CD4-positive, alpha-beta T cell treated with Interleukin-15 for 1 hour (primary cell): ENCODE data around the gene STRIP1.

Source experiments
- DNase-seq: peaks from one replicate; pipeline ENCODE4 v3.0.0-alpha.2; 2020

Gene STRIP1, protein sequence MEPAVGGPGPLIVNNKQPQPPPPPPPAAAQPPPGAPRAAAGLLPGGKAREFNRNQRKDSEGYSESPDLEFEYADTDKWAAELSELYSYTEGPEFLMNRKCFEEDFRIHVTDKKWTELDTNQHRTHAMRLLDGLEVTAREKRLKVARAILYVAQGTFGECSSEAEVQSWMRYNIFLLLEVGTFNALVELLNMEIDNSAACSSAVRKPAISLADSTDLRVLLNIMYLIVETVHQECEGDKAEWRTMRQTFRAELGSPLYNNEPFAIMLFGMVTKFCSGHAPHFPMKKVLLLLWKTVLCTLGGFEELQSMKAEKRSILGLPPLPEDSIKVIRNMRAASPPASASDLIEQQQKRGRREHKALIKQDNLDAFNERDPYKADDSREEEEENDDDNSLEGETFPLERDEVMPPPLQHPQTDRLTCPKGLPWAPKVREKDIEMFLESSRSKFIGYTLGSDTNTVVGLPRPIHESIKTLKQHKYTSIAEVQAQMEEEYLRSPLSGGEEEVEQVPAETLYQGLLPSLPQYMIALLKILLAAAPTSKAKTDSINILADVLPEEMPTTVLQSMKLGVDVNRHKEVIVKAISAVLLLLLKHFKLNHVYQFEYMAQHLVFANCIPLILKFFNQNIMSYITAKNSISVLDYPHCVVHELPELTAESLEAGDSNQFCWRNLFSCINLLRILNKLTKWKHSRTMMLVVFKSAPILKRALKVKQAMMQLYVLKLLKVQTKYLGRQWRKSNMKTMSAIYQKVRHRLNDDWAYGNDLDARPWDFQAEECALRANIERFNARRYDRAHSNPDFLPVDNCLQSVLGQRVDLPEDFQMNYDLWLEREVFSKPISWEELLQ

DNA sequence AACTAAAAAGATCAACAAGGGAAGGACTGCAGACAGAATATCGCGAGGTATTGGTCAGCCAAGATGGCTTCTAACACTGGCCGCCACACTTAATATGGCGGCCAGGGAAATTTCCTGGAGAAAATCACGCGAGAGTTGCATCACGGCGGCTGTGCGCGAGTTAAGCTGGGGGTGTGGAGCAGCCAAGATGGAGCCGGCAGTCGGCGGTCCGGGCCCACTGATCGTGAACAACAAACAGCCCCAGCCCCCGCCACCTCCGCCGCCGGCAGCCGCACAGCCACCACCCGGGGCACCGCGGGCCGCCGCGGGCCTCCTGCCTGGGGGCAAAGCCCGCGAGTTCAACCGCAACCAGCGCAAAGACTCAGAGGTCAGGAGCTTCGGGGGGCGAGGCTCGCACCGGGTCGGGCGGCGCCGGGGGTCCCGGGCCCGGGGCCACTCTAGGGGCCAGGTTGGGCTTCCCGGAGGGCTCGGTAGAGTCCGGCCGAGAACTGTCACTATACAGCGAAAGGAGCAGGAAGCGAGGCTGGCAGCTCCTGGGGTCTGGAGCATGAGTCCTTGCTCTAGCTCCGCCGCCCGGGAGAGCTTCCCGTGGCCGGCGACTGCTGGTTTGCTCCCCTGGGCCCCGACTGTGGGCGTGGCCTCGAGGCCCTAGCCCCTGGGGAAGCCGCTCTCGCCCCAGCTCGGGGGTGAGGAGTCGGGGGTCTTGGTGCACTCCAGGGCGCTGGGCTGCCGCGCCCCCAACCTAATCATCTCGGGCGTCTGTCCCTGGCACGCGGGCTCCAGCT, at the start of gene STRIP1:
TSS of gene STRIP1 (plus strand) at position 174 of the 785 bp plus-strand sequence. CDS start at position 188, 14 bp downstream.
- peak; percentile 96 for DNase-seq

DNA sequence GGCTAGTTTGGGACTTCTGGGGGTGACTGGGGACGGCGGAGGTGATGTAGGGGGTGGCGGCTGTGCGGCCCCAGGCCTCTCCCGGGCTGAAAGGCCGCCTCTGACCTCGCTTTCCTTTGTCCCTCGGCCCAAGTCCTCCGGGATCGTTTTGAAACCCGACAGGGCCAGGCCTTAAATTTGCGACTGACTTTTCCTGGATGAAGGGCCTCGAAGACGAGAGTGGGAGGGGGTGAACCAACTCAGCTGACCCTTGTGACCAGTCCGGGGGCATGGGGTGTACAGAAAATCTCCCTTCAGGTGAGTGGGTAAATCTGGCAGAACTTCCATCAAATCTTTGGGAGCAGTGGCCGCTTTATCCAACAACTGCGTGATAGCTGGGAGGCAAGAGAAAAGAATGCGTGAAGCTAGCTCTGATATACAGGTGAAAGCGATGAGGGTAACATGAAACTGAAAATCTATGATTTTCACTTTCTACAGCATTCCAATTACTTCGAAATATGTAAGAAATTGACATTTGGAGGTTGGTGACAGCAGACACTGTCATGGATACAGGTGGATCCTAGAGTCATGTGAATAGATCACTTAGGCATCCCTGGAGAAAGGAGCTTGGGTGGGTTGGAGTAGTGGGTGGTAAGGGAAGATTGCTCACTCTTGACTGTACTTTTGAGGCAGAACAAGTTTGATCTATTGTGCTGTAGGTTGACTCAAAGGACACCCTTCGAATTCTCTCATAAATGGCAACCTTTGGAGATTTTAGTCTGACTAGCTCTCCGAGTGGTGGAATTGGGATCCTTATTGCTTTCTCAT, 49.0 kb upstream of the STRIP1 start:
- no peak for DNase-seq

DNA sequence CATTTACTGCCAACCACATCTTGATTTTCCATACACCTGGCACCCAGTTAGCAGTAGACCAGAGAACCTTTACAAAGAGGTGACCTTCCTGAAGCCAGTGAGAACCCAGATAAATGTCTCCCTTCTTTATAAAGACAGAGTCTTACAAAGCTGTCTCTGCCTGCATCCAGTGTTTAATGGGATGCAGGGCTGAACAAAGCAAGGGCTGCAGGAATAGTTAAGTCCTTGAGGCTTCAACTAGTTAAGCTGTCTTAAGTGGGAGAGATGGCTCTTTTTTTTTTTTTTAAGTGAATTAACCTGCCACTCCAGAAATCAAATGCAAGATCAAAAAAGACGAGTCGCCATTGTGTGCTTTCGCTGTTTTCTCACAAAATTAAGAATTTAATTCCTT, 48.4 kb upstream of the STRIP1 start:
- DNase-seq: no peak

DNA sequence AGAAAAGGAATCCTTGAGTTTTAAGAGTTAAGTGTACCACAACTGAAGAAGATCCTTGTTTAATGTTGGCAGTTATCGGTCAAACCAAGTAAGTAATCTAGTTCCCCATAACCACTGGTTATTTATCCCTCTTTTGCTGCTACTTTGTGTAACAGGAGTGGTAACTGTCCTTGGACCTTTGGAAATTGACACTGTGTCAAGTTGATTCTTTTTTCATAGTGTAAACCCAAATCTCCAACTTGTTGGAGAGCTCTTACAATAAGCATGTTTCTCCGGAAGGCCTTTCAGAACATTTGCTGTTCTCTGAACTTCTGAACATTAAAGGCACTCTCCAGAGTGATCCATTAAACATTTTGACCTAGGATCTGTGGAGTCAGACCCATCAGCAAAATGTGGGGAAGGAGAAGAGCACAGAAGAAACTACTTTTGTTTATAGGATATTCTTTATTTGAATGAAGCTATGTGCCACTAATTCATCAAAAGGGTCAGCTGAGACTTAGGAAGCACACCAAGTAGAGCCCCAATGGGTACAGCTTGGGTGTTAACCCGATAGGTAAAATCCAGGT, 46.0 kb upstream of the STRIP1 start:
- DNase-seq: no peak

DNA sequence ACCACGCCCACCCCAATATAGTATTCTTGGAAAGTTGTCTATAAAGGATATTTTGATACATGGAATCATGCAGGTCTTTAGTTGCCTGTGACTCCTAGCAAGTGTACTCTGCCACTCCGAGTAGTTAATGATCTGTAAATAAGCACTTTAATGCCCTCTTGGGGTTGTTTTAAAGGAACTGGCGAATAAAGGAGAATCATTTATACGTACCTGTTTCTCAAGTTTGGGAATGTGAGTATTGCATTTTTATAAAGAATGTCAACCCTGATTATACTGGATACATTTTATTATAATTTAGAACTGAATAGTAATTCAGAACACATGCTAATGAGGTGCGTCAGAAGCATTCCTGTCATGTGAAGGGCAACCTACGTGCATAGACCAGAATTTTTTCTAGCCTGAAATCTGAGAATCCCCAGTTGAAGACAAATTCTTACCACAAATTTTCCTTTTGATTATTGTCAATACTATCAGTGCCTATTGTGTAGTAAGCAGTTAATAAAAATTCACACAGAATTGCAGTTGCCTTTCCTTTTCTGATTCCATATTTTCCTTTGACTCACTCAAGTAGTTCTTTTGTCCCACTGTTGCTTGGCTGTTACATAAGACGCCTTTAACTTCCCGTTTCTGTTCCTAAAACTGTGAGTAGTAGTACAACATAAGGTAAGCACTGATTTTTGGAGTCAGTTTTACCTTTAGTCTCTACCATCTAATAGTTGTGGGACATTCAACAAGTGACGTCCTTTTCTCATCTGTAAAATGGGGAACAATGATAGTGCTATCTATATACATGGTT, 44.7 kb upstream of the STRIP1 start:
- no peak for DNase-seq

DNA sequence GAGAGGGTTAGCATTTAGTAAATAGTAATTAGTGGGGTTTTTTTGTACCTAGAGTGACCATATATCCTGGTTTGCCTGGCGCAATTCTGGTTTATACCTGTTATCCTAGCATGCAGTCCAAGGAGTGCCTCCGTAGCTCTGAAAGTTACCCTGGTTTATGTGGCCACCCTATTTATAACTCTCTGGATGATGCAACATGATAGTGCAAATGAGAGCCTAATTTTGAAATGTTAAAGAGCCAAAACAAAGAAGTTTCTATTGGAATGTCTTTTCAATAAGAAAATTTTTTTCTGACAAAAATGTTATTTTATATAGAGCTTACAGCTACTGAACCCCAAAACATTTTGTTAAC, 44.1 kb upstream of the STRIP1 start:
- DNase-seq: no peak

DNA sequence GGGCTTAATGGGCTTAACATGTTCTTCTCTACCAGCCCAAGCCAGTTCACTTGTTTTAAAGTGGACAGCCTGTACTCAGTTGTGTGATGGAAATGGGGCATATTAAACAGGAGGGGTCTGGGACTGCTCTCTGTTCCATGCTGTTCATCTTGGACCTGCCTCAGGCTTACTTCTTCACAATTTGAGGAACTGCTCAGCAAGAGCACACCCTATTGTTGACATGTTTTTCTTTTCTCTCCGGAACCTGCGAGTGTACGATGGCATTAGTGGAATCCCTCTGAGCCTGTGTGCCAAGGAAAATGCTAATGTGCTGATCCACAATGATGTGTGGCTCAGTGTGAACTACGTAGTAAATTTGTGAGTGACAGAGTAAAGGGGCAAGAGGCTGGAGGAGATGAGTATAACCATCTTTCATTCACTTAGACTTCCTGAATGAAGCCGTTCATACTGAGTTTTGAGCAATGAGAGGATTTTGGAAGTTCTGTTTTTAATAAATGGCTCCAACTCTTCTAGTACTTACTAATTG, 43.0 kb upstream of the STRIP1 start:
- DNase-seq: no peak

DNA sequence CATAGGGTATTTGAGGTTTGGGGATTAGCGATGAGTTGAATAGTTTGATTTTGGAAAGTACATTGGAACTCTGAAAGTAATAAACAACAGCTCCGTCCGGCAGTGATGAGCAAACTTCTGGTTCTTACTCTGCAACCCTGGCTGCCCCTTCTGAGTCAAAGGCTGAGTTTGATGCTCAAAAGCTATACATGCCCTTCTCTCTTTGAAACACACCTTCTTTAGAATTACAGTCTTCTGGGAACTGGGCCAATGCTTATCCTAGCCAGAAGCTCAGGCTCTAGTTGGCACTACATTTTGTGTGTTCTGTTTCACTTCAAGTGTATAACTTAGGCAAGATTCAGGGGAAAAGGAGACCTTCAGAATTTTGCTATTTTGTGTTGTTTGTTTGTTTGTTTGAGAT, 40.5 kb upstream of the STRIP1 start:
- DNase-seq: no peak

DNA sequence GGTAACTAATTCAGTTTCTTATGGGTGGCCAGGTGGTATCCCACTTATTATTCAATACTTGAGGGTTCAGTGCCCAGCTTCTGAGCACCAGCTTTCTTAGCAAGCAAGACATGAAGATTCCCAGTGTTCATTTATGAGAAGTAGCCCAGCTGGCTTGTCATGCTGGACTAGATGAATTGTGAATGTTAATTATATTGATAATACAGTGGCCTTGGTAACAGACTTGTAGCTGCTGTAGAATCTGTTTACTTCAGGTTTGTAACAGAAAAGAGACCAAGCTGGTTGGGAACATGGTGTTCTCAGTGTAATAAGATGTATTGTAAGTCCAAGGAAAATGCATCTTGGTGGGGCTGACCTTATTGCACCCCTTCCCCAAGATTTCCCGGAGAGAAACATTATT, 39.8 kb upstream of the STRIP1 start:
- DNase-seq: no peak

DNA sequence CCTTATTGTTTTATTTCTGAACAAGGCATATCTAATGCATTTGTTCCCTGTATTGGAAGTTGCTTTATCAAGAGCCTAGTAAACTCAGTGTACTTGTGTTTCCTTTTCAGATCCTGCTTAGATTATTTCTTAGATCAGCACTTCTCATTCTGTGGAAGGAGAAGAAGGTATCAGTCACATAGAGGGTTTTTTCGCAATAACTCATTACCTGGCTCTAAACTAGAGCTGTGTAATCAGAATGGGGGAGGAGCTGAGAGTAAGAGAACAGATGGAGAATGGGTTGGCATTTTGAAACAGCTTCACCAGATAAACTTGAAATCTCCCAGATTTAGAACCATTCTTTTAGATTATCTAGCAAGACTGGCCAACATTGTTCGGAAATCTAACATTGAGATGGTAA, 38.9 kb upstream of the STRIP1 start:
- DNase-seq: no peak

DNA sequence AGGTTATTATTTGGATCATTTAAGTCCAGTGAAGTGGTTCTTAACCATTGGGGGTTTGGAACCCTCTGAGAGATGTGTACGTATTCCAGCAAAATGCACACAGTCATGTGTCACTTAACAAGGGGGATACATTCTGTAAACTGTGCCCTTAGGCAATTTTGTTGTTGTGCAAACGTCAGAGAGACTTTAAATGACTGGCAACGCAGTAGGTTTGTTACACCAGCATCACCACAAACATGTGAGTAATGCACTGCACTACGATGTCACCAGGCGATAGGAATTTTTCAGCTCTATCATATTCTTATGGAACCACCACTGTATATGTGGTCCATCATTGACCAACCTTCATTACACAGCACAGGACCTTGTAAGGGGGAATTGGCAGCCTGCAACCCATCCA, 37.9 kb upstream of the STRIP1 start:
- no peak for DNase-seq

DNA sequence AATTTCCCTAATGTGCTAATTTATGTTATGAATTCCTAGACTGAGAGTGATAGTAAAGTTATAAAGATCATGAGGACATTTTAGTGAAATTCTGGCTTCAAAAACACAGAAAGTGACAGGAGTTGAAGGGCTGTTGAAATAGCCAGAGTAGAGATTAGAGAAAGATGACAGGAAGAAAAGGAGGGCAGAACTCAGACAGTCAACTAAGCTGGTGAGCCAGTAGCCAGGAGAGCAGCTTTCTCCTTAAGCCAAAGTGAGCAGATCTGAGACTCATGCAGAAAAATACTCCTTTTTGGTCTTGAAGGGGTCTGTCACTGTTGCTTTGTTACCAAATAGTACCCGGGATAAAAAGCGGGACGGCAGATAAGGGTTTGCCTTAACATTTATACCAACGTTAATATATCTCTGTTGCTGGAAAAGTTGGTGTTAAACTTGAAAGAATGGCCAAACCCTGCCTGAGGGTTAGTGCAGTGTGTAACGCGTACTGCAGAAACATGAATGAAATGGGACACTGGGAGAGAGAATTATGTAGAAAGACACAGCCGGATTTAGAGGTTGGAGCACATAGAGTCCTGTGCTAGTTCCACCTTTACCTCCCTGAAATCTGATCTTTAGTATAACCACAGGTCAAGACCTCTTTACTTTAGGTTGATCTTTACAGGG, 37.1 kb upstream of the STRIP1 start:
- no peak for DNase-seq

DNA sequence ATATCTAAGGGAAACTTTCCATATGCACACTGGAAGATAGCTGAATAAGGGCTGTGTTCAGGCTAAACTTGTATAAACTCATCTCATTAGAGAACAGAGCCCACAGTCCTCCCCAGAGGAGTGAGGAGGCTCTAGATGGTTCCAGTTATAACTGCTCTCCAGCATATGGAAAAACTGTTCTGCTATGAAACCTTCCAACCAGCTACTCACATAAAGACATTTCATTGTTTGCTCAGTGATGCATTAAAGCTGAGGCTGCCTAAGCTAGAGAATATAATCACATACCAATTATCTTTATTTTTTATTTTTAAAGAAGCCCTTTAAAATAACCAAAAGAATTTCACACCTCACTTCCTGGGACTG, 36.6 kb upstream of the STRIP1 start:
- DNase-seq: no peak

DNA sequence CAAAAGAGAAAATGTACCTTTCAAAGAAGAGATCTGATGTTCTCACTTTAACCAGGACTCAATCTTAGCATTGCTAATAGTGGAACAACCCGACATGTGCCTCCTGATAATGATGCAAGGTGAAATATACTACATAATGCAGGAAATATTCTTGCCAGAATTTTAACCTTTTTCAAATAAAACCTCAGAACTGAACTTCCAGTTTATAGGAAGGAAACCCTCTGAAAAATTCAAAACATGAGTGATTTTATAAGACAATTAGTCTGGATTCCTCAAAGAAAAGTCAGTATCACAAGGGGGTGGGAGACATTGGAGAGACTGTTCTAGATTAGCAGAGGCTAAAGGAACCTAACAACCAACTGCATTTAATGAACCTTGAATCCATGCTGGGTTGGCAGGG, 31.7 kb upstream of the STRIP1 start:
- no peak for DNase-seq

DNA sequence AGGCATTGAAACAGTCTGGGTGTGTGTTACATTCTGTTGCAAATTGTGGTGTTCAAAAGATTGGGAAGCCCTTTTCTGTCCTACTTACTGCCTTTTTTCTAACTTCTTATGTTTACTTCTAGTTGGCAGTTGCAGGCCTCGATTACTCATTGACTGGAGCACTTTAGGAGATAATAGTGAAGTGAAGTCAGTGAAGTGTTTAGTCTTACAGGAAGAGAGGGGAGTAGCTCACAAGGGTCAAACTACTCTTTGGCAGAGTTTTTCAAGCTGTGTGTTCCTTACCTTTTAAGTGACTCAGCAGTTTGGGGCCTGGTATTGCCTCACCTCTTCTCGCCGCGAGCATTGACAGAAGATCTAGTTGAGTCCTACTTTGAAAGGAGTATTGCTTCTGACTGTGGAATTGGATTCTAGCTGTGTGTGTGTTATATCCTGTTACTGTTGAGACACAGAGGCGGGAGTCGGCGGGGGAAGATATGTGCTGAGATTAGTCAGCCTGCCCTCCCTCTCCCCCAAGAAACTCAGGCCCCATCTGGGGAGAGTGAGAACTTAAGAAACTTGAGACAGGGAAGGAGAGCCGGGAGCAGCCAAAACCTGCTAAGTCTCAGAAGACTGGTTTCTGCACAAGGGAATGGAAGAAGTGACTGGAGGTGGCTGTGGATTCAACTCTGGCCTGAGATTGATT, 30.5 kb upstream of the STRIP1 start:
- DNase-seq: no peak

DNA sequence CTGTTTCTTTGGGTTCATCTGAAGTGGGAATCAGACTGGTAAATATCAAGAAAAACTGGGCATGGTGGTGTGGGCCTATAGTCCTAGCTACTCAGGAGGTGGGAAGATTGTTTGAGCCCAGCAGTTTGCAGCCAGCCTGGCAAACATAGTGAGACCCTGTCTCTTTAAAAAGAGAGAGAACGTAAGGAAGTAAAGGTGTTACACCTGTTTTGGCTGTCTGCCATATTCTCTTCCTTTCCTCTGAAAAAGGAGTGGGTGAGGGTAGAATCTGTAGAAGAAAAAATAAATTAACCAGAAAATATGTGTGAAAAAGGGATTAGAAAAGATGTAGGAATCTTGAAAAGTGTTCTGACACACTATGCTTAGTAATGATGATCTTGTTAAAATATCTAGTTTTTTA, 29.8 kb upstream of the STRIP1 start:
- no peak for DNase-seq

DNA sequence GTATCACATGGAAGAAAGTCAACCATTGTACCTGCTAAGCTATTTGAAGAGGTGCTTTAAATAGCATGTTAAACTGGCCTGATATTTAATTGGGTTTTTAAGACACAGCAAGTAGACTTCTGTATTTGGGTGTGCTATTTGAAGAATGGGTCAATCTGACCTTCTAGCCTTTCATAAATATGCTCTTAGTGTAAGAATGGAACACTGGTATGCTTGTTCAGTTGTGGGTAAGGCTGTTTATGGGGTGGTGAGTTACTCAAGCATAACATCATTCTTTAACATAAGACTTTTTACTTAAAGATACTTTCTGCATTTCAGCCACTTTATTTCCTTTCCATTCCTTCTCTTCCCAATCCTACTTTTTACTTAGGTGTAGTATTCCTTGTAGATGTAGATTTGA, 28.5 kb upstream of the STRIP1 start:
- DNase-seq: no peak

DNA sequence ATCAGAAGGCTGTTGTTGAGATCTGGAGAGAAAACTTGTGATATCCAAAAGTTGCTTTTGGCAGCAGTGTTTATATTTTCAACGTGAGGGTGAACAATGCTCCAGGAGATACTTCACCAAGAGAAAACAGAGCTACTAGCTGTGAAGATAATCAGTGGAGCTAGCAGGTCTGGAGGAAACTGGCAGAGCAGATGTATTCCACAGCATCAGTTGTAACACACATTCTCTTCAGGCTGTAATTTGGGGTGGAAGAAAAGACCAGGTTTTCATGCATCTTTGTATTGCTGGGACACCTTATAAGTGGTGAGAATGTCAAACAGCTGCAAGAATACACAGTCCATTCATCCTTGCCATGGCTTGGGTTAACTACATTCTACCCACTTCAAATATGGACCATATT, 27.9 kb upstream of the STRIP1 start:
- DNase-seq: no peak

DNA sequence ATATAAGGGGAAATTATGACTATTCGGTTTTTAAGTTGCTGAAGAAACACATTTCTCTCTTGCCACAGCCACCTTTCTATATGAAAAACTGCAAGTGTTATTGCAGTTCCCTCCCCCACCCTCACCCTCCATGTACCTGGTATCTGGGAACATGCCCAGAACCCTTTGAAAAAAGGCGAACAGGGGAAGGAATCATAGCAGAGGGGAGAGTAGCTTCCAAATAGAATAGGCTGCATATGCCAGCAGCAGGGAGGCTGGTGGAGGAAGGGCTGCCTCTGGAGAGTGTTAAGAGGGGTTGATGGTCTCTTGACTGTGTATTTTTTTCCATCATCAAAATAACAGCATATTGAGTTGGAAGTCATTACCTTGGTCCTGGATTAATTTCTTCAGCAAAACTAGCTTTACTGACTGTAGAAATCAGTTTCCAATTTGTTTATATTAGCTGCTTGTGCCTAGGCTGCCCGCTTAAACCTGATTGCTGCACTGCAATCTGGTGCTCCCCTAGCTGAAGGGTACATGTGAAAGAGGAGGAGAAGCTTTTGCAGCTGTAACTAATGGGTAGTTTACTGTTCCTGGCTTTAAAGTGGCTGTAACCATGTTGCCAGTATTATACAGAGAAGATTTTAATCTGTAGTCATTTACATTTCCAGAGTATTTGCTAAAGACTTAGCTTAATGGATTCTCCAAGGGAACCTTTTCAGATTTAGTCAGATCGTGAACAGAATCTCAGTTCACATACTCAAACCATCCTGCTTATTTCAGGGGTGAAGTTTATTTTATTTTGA, 27.2 kb upstream of the STRIP1 start:
- DNase-seq: no peak
